HEK293 (cell line): ENCODE data around the gene HIPK1.
A peak's percentile ranks its signal among the peaks of the same experiment; 100 is the strongest.

ENCODE experiments used
- BCL11B ChIP-seq: fragments of 450-650 bp; formaldehyde crosslinking; IDR thresholded peaks from 2 replicates; pipeline ENCODE4 v1.5.1; 2016; ENCODE audit warnings: low read depth, missing biosample characterization, missing genetic modification characterization
- CTCF ChIP-seq: fragments of 450-650 bp; formaldehyde crosslinking; IDR thresholded peaks from 2 replicates; pipeline ENCODE4 v1.5.1; 2016; ENCODE audit warnings: missing biosample characterization, missing genetic modification characterization
- EGR2 ChIP-seq: fragments of 450-650 bp; formaldehyde crosslinking; IDR thresholded peaks from 2 replicates; pipeline ENCODE4 v1.5.1; 2016; ENCODE audit warnings: low read depth, missing biosample characterization, missing genetic modification characterization
- KLF1 ChIP-seq: fragments of 450-650 bp; formaldehyde crosslinking; IDR thresholded peaks from 2 replicates; pipeline ENCODE4 v1.5.1; 2016; ENCODE audit warnings: missing biosample characterization, missing genetic modification characterization
- KLF10 ChIP-seq: fragments of 450-650 bp; IDR thresholded peaks from 2 replicates; pipeline ENCODE4 v1.5.1; 2018; ENCODE audit warnings: missing biosample characterization, mild to moderate bottlenecking, missing genetic modification characterization
- KLF8 ChIP-seq: fragments of 450-650 bp; formaldehyde crosslinking; IDR thresholded peaks from 2 replicates; pipeline ENCODE4 v1.5.1; 2016; ENCODE audit warnings: missing biosample characterization, missing genetic modification characterization
- KLF9 ChIP-seq: fragments of 450-650 bp; formaldehyde crosslinking; IDR thresholded peaks from 2 replicates; pipeline ENCODE4 v1.5.1; 2016; ENCODE audit warnings: missing biosample characterization, missing genetic modification characterization, low read depth
- MEIS1 ChIP-seq: sonication (generic); formaldehyde crosslinking; IDR thresholded peaks from 2 replicates; pipeline ENCODE4 v1.8.1; 2022; ENCODE audit warnings: missing genetic modification reagents, mild to moderate bottlenecking, borderline replicate concordance
- PRDM10 ChIP-seq: fragments of 450-650 bp; formaldehyde crosslinking; IDR thresholded peaks from 2 replicates; pipeline ENCODE4 v1.5.1; 2016; ENCODE audit warnings: missing biosample characterization, missing genetic modification characterization
- PRDM4 ChIP-seq: fragments of 450-650 bp; formaldehyde crosslinking; IDR thresholded peaks from 2 replicates; pipeline ENCODE4 v1.5.1; 2017; ENCODE audit warnings: missing biosample characterization, missing genetic modification characterization
- SP7 ChIP-seq: fragments of 450-650 bp; formaldehyde crosslinking; IDR thresholded peaks from 2 replicates; pipeline ENCODE4 v1.5.1; 2016; ENCODE audit warnings: missing biosample characterization, missing genetic modification characterization
- YY2 ChIP-seq: fragments of 450-650 bp; formaldehyde crosslinking; IDR thresholded peaks from 2 replicates; pipeline ENCODE4 v1.5.1; 2016; ENCODE audit warnings: missing biosample characterization, missing genetic modification characterization
- ZBTB17 ChIP-seq: fragments of 450-650 bp; formaldehyde crosslinking; IDR thresholded peaks from 2 replicates; pipeline ENCODE4 v1.5.1; 2016; ENCODE audit warnings: missing biosample characterization, missing genetic modification characterization
- ZEB2 ChIP-seq: fragments of 450-650 bp; formaldehyde crosslinking; IDR thresholded peaks from 2 replicates; pipeline ENCODE4 v1.5.1; 2016; ENCODE audit warnings: missing biosample characterization, missing genetic modification characterization
- ZFHX2 ChIP-seq: fragments of 450-650 bp; formaldehyde crosslinking; conservative IDR thresholded peaks from 2 replicates; pipeline ENCODE4 v1.5.1; 2016; ENCODE audit warnings: missing biosample characterization, missing genetic modification characterization
- ZFP69B ChIP-seq: fragments of 450-650 bp; formaldehyde crosslinking; IDR thresholded peaks from 2 replicates; pipeline ENCODE4 v1.5.1; 2016; ENCODE audit warnings: missing biosample characterization, missing genetic modification characterization
- ZNF202 ChIP-seq: fragments of 450-650 bp; formaldehyde crosslinking; IDR thresholded peaks from 2 replicates; pipeline ENCODE4 v1.5.1; 2016; ENCODE audit warnings: missing biosample characterization, missing genetic modification characterization, borderline replicate concordance
- ZNF221 ChIP-seq: fragments of 450-650 bp; formaldehyde crosslinking; IDR thresholded peaks from 2 replicates; pipeline ENCODE4 v1.5.1; 2017; ENCODE audit warnings: missing biosample characterization, missing genetic modification characterization, borderline replicate concordance
- ZNF341 ChIP-seq: fragments of 450-650 bp; formaldehyde crosslinking; IDR thresholded peaks from 2 replicates; pipeline ENCODE4; 2016; ENCODE audit warnings: low read depth, missing biosample characterization, missing genetic modification characterization
- ZNF398 ChIP-seq: fragments of 450-650 bp; formaldehyde crosslinking; IDR thresholded peaks from 2 replicates; pipeline ENCODE4 v1.5.1; 2017; ENCODE audit warnings: missing biosample characterization, missing genetic modification characterization
- ZNF449 ChIP-seq: fragments of 450-650 bp; formaldehyde crosslinking; IDR thresholded peaks from 2 replicates; pipeline ENCODE4 v1.5.1; 2017; ENCODE audit warnings: missing biosample characterization, mild to moderate bottlenecking, missing genetic modification characterization, moderate library complexity
- ZNF571 ChIP-seq: fragments of 450-650 bp; formaldehyde crosslinking; IDR thresholded peaks from 2 replicates; pipeline ENCODE4 v1.5.0; 2017; ENCODE audit warnings: missing biosample characterization, missing genetic modification characterization
- ZNF623 ChIP-seq: fragments of 450-650 bp; formaldehyde crosslinking; IDR thresholded peaks from 2 replicates; pipeline ENCODE4 v1.5.1; 2016; ENCODE audit warnings: missing biosample characterization, missing genetic modification characterization
- ZNF645 ChIP-seq: fragments of 450-650 bp; formaldehyde crosslinking; IDR thresholded peaks from 2 replicates; pipeline ENCODE4; 2016; ENCODE audit warnings: missing biosample characterization, missing genetic modification characterization
- ZNF658 ChIP-seq: fragments of 450-650 bp; formaldehyde crosslinking; IDR thresholded peaks from 2 replicates; pipeline ENCODE4; 2016; ENCODE audit warnings: missing biosample characterization, missing genetic modification characterization

HIPK1 gene

GRCh38 chr1:113978863-113979702 lies 50.0 kb downstream of the HIPK1 start, which contains the start of gene OLFML3 (continued):
- no peak for TF ChIP-seq ZNF645 (tag by site-specific recombination)
- peak; percentile 72 for TF ChIP-seq CTCF (tag by site-specific recombination)
- peak; percentile 50; the same call in 1 of the 2 replicates for TF ChIP-seq ZBTB17 (tag by site-specific recombination)
- TF ChIP-seq ZFHX2 (tag by site-specific recombination): peak; percentile 83
- TF ChIP-seq ZNF658: no peak
- TF ChIP-seq BCL11B (tag by site-specific recombination): 0 out of 2 replicates have a peak, but pooled peaks have one; percentile 22
- TF ChIP-seq PRDM4 (tag by site-specific recombination): no peak
- TF ChIP-seq ZEB2 (tag by site-specific recombination): 0 out of 2 replicates have a peak, but pooled peaks have one; percentile 21
- TF ChIP-seq ZFP69B (tag by site-specific recombination): no peak
- TF ChIP-seq SP7 (tag by site-specific recombination): 0 out of 2 replicates have a peak, but pooled peaks have one; percentile 24
- TF ChIP-seq ZNF202 (tag by site-specific recombination): no peak
- no peak for TF ChIP-seq KLF1 (tag by site-specific recombination)
- peak; percentile 62 for TF ChIP-seq KLF10 (tag by site-specific recombination)
- no peak for TF ChIP-seq YY2 (tag by site-specific recombination)
- TF ChIP-seq ZNF221: no peak
- peak; percentile 54 for TF ChIP-seq PRDM10 (tag by site-specific recombination)
- TF ChIP-seq ZNF571 (tag by site-specific recombination): no peak
- 0 out of 2 replicates have a peak, but pooled peaks have one; percentile 19 for TF ChIP-seq ZNF398 (tag by site-specific recombination)
- no peak for TF ChIP-seq MEIS1 (CRISPR knock-in tag)
- TF ChIP-seq ZNF623 (tag by site-specific recombination): no peak
- TF ChIP-seq EGR2 (tag by site-specific recombination): peak; percentile 77
- peak; percentile 29; the same call in 1 of the 2 replicates for TF ChIP-seq KLF9
- TF ChIP-seq KLF8 (tag by site-specific recombination): 0 out of 2 replicates have a peak, but pooled peaks have one; percentile 6
- peak; percentile 17; the same call in 1 of the 2 replicates for TF ChIP-seq ZNF341 (tag by site-specific recombination)
- peak; percentile 65; the same call in 1 of the 2 replicates for TF ChIP-seq ZNF449 (tag by site-specific recombination)
- TF ChIP-seq, all 188 proteins: peak for 17
